GM12864 (cell line): ENCODE data around the gene IL10.

Source experiments
- DNase-seq: peaks from one replicate; pipeline ENCODE4 v3.0.0-alpha.2; 2011; ENCODE audit warnings: low read depth
- H3K4me3 ChIP-seq: 2 replicates; pipeline ENCODE4 v1.5.1; 2011; ENCODE audit warnings: mild to moderate bottlenecking, low read depth, low read length, control low read depth
- TF ChIP-seq, protein P1 (sequence below): IDR thresholded peaks from 2 replicates; pipeline ENCODE4 v1.5.1; 2011; ENCODE audit warnings: low read depth, mild to moderate bottlenecking, moderate library complexity, low read length, control low read depth, inconsistent platforms; ENCODE audit errors: missing control alignments

IL10 gene

DNA sequence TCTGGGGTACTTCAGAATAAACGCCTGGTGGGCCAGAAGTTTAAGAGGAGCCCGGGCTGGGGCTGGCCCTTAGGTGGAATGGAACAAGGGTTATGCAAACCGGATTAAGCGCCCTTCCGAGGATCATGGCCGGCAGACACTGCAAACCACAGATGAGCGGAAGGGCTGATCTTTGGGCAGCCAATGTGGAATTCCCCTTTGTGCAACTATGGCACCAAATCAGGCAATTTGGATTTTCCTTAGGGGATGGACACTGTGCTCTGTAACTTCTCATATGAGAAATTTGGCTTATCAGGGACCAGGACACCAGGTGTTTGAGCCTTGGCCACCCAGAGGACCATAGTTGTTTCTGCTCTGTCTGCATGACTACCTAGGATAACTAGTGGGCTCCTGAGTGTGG, 5.7 kb upstream of the IL10 start:
- DNase-seq, result no peak
- TF ChIP-seq, protein P1, sequence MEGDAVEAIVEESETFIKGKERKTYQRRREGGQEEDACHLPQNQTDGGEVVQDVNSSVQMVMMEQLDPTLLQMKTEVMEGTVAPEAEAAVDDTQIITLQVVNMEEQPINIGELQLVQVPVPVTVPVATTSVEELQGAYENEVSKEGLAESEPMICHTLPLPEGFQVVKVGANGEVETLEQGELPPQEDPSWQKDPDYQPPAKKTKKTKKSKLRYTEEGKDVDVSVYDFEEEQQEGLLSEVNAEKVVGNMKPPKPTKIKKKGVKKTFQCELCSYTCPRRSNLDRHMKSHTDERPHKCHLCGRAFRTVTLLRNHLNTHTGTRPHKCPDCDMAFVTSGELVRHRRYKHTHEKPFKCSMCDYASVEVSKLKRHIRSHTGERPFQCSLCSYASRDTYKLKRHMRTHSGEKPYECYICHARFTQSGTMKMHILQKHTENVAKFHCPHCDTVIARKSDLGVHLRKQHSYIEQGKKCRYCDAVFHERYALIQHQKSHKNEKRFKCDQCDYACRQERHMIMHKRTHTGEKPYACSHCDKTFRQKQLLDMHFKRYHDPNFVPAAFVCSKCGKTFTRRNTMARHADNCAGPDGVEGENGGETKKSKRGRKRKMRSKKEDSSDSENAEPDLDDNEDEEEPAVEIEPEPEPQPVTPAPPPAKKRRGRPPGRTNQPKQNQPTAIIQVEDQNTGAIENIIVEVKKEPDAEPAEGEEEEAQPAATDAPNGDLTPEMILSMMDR, result no peak
- H3K4me3 ChIP-seq, result no peak overlapping the region

DNA sequence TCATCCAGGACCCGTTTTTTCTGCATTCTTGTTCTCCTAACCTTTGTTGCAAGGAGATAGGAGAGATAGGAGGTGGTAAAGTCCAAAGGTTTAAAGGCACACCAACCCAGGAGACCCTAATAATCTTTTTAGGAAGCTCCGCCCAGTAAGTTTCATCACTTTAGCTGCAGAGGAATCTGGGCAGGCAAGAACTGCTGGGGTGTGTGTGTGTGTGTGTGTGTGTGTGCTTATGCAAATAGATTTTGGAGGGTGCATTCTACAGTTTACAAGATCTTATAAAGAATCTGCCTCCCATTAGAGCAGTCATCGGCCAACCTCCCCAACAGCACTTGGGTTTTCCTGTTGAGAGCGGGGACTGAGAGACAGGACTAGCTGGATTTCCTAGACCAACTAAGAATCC, 3.9 kb upstream of the IL10 start:
- TF ChIP-seq, protein P1, result no peak
- DNase-seq, result no peak

DNA sequence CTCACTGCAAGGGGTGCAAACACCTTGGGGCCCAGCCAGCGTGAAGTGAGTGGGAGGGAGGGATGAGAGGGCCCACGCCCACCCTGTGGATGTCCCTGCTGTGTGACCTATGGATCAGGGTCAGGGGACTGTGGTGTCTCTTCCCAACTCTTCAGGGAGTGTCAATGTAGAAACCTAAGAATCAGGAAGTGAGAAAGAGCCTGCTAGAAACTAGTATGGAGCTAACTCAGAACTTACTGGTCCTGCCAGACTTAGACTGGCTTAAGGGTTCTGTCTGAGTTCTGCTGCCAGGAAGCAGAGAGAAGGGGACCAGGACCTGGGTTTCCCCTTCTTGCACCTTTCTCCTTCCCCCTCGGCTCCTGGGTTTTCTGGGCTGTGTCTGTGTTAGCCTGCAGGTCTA, 1.8 kb upstream of the IL10 start:
- H3K4me3 ChIP-seq, result peak overlapping the region; percentile 69
- TF ChIP-seq, protein P1, result no peak
- no peak for DNase-seq

More for the DNA sequence above, 3.9 kb upstream of the IL10 start:
- H3K4me3 ChIP-seq, result no peak overlapping the region; the same call in 1 of the 2 replicates

DNA sequence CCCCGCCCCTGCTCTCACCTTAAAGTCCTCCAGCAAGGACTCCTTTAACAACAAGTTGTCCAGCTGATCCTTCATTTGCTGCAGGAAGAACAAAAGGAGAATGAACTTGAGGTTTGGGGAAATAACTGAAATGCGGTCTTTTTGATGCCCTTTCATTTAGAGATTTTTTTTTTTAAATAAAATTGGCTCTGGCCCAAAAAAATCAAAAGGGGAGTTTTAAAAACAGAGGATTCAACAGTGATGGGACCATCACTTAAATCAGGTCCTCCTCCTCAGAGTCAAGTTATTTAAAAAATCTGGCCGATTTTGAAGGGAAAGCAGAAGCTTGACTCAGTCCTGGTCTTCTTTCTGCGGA, 979 bp downstream of the IL10 start:
- peak overlapping the region; percentile 69 for H3K4me3 ChIP-seq
- TF ChIP-seq, protein P1, result no peak
- DNase-seq, result no peak

DNA sequence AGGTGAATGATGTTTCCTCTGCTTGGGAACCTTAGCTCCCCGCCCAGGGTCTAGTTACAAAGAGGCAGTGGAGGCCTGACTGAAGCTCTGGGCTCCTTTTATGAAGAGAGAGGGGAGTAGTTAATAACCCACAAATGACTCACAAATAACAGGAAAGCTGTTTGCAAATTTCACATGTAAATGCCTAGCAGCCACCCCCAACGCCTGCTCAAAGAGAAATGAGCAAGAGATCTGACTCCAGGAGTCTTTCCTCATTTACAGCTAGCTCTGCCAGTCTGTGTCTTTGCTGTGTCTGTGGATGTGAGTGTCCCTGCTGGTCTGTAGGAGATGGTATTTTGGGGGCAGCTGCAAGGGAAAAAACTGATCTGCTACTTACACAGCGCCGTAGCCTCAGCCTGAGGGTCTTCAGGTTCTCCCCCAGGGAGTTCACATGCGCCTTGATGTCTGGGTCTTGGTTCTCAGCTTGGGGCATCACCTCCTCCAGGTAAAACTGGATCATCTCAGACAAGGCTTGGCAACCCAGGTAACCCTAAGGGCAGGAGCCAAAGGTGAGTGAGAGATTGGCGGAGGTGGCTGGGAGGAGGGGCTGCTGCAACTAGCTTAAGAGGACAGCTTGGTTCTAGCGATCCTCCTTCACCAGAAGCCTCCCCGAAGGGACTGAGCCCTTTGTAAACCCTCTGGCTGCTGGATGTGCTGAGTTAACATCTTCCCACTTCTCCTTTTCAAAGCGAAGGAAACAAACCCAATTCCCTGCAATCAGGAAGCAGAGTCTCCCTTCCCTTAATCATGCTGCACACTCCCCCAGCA, 1.6 kb downstream of the IL10 start, which contains the start of gene IL19:
TSS of gene IL19 (plus strand) at position 243 of the 807 bp plus-strand sequence. CDS start 65,890 bp downstream, outside the sequence.
- DNase-seq, result peak; percentile 68
- peak within 1 kb of the TSS; percentile 69 for H3K4me3 ChIP-seq
- TF ChIP-seq, protein P1, result peak; percentile 2

DNA sequence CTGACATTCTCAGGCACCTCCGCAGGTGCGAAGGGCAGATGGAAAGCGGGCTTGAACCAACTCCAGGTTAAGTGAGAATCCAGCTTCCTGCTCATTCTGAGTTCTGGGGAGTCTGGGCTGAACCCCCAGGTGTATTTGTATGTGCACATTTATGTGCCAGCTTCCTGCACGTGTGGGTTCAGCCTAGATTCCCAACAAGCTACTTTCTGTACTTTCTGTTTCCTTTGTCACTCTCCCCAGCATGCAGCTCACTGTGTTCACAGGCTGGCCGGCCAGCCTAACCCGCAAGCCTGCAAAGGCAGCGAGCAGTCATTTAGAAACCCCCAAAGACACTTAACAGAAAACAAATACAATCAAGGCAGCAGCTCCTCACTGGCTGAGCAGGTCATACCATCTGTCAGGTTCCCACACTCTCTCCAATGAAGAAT, 3.0 kb downstream of the IL10 start:
- TF ChIP-seq, protein P1, result no peak
- peak; percentile 88 for DNase-seq
- H3K4me3 ChIP-seq, result peak overlapping the region; percentile 69
